NCI-H2196 treated with DMSO at 0.1 percent for 48 hours (cell line): ENCODE data around the gene ATP6V1A.
A peak's percentile ranks its signal among the peaks of the same experiment; 100 is the strongest.
"Not testable (repeated sequence)": the region's sequence is repeated elsewhere in the genome, so short reads cannot be mapped to it uniquely, and the experiment has no call there.

ENCODE experiments used
- DNase-seq: peaks from one replicate; lab custom pipeline; 2025; ENCODE audit not compliant: unreplicated experiment; lab: John Stamatoyannopoulos, UW

ATP6V1A gene

GRCh38 chr3:113812854-113813253 is 66.0 kb downstream of the ATP6V1A start:
- no peak for DNase-seq

- no peak for DNase-seq
Measured at GRCh38 chr3:113819866-113820265, 73.0 kb downstream of the ATP6V1A start.

GRCh38 chr3:113825090-113825489 is 78.3 kb downstream of the ATP6V1A start:
- DNase-seq, result no peak

- DNase-seq, result no peak
Measured at GRCh38 chr3:113828600-113828999, 81.8 kb downstream of the ATP6V1A start.

GRCh38 chr3:113829576-113830354 is 82.9 kb downstream of the ATP6V1A start:
- no peak for DNase-seq

GRCh38 chr3:113831103-113831355 is 84.2 kb downstream of the ATP6V1A start:
- no peak for DNase-seq

GRCh38 chr3:113832477-113833164 is 85.8 kb downstream of the ATP6V1A start:
- no peak for DNase-seq

- DNase-seq, result no peak
Measured at GRCh38 chr3:113834983-113835382, 88.1 kb downstream of the ATP6V1A start.

- peak; percentile 94 for DNase-seq
Measured at GRCh38 chr3:113838631-113839209, 91.9 kb downstream of the ATP6V1A start, which contains the start of gene GRAMD1C. GRAMD1C (plus strand) TSS chr3:113838788; CDS start chr3:113838910, 122 bp downstream.

- no peak for DNase-seq
Measured at GRCh38 chr3:113839551-113839950, 92.7 kb downstream of the ATP6V1A start.

GRCh38 chr3:113844622-113845222 is 97.9 kb downstream of the ATP6V1A start:
- DNase-seq, result peak; percentile 64

GRCh38 chr3:113847247-113847646 is 100.4 kb downstream of the ATP6V1A start:
- no peak for DNase-seq

- no peak for DNase-seq
Measured at GRCh38 chr3:113847664-113848461, 101.0 kb downstream of the ATP6V1A start.

- DNase-seq, result not testable (repeated sequence)
Measured at GRCh38 chr3:113849071-113849470, 102.2 kb downstream of the ATP6V1A start.

GRCh38 chr3:113849841-113850240 is 103.0 kb downstream of the ATP6V1A start:
- DNase-seq, result not testable (repeated sequence)

GRCh38 chr3:113850391-113850790 is 103.6 kb downstream of the ATP6V1A start:
- DNase-seq, result not testable (repeated sequence)

- no peak for DNase-seq
Measured at GRCh38 chr3:113852506-113852905, 105.7 kb downstream of the ATP6V1A start.
